Hepatocyte (in vitro differentiated cells): Measurements from ENCODE around the gene PTPN1. TPM values are rescaled to one million over a fixed set of nuclear protein-coding genes. Genes with fewer than 3 reads are reported as not detected.
"Not testable (repeated sequence)": the region's sequence is repeated elsewhere in the genome, so short reads cannot be mapped to it uniquely, and the experiment has no call there.

Source experiments
- DNase-seq: peaks from one replicate; pipeline ENCODE4 v3.0.0-alpha.2; 2016; ENCODE audit warnings: low spot score
- H2AFZ ChIP-seq: fragments of 200-600 bp; sonication (generic); 2 replicates; pipeline ENCODE4 v1.6.0; 2016; ENCODE audit warnings: antibody characterized with exemption, mild to moderate bottlenecking
- H3K27ac ChIP-seq: fragments of 200-600 bp; sonication (generic); 2 replicates; pipeline ENCODE4 v1.5.1; 2016; ENCODE audit warnings: mild to moderate bottlenecking
- H3K27me3 ChIP-seq: fragments of 200-600 bp; sonication (generic); 2 replicates; pipeline ENCODE4 v1.6.1; 2016
- H3K36me3 ChIP-seq: fragments of 200-600 bp; sonication (generic); replicated peaks from 2 replicates; pipeline ENCODE4 v1.5.1; 2016; ENCODE audit warnings: low read depth; ENCODE audit not compliant: insufficient read depth
- H3K4me1 ChIP-seq: fragments of 200-600 bp; sonication (generic); 2 replicates; pipeline ENCODE4 v1.5.1; 2016; ENCODE audit warnings: mild to moderate bottlenecking, moderate library complexity; ENCODE audit not compliant: insufficient read depth
- H3K4me2 ChIP-seq: fragments of 200-600 bp; sonication (generic); 2 replicates; pipeline ENCODE4 v1.6.0; 2016
- H3K4me3 ChIP-seq: fragments of 200-600 bp; sonication (generic); 2 replicates; pipeline ENCODE4 v1.5.1; 2016; ENCODE audit warnings: mild to moderate bottlenecking
- H3K79me2 ChIP-seq: fragments of 200-600 bp; sonication (generic); 2 replicates; pipeline ENCODE4 v1.6.0; 2017; ENCODE audit warnings: mild to moderate bottlenecking
- H3K9me2 ChIP-seq: fragments of 200-600 bp; sonication (generic); replicated peaks from 2 replicates; pipeline ENCODE4 v1.6.0; 2017; ENCODE audit warnings: mild to moderate bottlenecking; ENCODE audit not compliant: insufficient read depth
- H3K9me3 ChIP-seq: fragments of 200-600 bp; sonication (generic); 2 replicates; pipeline ENCODE4 v1.5.1; 2016; ENCODE audit warnings: low read depth, mild to moderate bottlenecking
- H4K20me1 ChIP-seq: fragments of 200-600 bp; sonication (generic); 2 replicates; pipeline ENCODE4 v1.6.0; 2016; ENCODE audit warnings: mild to moderate bottlenecking; ENCODE audit not compliant: insufficient read depth, poor library complexity, severe bottlenecking
- EZH2 ChIP-seq: fragments of 200-600 bp; sonication (generic); IDR thresholded peaks from 2 replicates; pipeline ENCODE4 v1.6.1; 2016; ENCODE audit warnings: antibody characterized with exemption, mild to moderate bottlenecking, borderline replicate concordance
- EZH2phosphoT487 ChIP-seq: fragments of 200-600 bp; sonication (generic); IDR thresholded peaks from one replicate; pipeline ENCODE4 v1.6.1; 2018; ENCODE audit warnings: antibody characterized with exemption, mild to moderate bottlenecking, low read depth, moderate library complexity; ENCODE audit not compliant: unreplicated experiment, severe bottlenecking
- WGBS: methylation state at CpG from one replicate; pipeline ENCODE4 v1.1.6; 2016; ENCODE audit warnings: low lambda C conversion rate; ENCODE audit errors: missing lambda C conversion rate; 5-methylcytosine and 5-hydroxymethylcytosine counted together
- polyA plus RNA-seq: library from polyadenylated mRNA; unstranded; fragments of >200 nt; fragmentation: Nextera tagmentation; extraction: Ambion mirVana; gene quantifications from 2 replicates; pipeline ENCODE4 v1.2.1, GENCODE V29; 2016
- total RNA-seq: library from RNA; depleted of rRNA; stranded (reverse); fragments of >200 nt; gene quantifications from 2 replicates; pipeline ENCODE4 v1.2.3, GENCODE V29; 2014
- TF ChIP-seq, protein P1 (sequence below): fragments of 200-600 bp; sonication (generic); IDR thresholded peaks from 2 replicates; pipeline ENCODE4 v1.5.1; 2016; ENCODE audit warnings: antibody characterized with exemption, mild to moderate bottlenecking; ENCODE audit not compliant: poor library complexity

PTPN1 gene
- total and polyA plus RNA-seq, 2 experiments from 2014 or later, result 22.0 to 32.1 TPM

DNA sequence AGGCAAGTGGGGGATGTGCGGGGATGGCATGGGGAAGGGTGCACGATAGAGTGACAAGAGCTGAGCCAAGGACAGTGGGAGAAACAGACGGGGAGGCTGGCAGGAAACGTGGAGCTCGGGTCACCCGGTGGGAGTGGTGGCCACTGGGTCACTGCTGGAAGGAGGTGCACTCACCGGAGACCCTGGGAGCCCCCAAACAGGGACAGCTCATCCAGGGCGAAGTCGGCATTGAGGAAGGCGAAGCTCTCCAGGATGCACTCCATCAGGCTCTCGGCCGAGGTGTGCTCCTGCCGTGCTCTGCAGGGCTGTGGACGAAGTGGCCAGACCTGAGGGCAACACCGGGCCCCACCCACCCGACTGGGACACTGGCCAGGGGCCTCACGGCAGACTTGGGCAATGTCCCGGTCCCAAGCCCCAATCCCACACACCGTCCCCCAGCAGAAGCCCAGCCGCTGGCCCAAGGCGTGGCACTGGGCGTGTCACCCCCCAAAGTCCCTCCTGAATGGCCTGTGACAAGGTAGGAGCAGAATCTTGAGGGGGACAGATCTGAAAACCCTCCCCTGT, 87.3 kb downstream of the PTPN1 start:
- no peaks in the 10 kb centered on the region for H3K9me3 ChIP-seq
- no peaks in the 10 kb centered on the region for H3K9me2 ChIP-seq
- no peaks in the 10 kb centered on the region for H4K20me1 ChIP-seq
- H3K27ac ChIP-seq, result no peak overlapping the region
- no peaks in the 10 kb centered on the region for H3K36me3 ChIP-seq
- H3K4me2 ChIP-seq, result no peak overlapping the region
- H3K27me3 ChIP-seq, result no peaks in the 10 kb centered on the region
- 93% methylated on average over 19 of the region's 22 CpGs for WGBS
- TF ChIP-seq, protein P1, sequence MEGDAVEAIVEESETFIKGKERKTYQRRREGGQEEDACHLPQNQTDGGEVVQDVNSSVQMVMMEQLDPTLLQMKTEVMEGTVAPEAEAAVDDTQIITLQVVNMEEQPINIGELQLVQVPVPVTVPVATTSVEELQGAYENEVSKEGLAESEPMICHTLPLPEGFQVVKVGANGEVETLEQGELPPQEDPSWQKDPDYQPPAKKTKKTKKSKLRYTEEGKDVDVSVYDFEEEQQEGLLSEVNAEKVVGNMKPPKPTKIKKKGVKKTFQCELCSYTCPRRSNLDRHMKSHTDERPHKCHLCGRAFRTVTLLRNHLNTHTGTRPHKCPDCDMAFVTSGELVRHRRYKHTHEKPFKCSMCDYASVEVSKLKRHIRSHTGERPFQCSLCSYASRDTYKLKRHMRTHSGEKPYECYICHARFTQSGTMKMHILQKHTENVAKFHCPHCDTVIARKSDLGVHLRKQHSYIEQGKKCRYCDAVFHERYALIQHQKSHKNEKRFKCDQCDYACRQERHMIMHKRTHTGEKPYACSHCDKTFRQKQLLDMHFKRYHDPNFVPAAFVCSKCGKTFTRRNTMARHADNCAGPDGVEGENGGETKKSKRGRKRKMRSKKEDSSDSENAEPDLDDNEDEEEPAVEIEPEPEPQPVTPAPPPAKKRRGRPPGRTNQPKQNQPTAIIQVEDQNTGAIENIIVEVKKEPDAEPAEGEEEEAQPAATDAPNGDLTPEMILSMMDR, result no peak
- TF ChIP-seq EZH2 (no peak), EZH2phosphoT487 (no peak)
- no peak for DNase-seq
- H2AFZ ChIP-seq, result no peak overlapping the region
- peaks cover 4% of the 10 kb centered on the region for H3K4me1 ChIP-seq
- no peak overlapping the region for H3K4me3 ChIP-seq
- no peaks in the 10 kb centered on the region for H3K79me2 ChIP-seq

DNA sequence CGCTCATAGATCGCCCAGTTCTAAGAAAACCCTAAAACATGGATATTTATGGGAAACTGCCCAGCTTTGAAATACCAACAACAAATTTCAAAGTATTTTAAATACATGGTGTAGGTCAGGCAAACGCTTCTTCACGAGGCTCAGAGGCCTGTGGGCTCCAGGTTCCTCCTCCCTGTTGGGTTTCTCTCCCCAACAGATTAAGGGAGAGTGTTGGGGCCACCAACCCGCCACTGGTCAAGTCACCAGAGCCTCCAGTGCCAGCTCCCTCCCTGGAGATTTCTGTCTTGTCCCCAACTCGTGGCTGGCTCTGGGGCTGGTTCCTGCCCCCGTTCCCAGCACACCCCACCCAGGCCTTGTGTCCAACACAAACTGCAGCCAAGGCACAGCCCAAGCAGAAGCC, 87.9 kb downstream of the PTPN1 start:
- peaks cover 4% of the 10 kb centered on the region for H3K4me1 ChIP-seq
- no peak overlapping the region for H3K4me3 ChIP-seq
- WGBS, result 87% methylated on average over 7 of the region's 7 CpGs
- H3K9me3 ChIP-seq, result no peaks in the 10 kb centered on the region
- H3K36me3 ChIP-seq, result no peaks in the 10 kb centered on the region
- no peak for TF ChIP-seq EZH2
- TF ChIP-seq EZH2phosphoT487, result no peak
- TF ChIP-seq, protein P1, result no peak
- no peak for DNase-seq
- no peaks in the 10 kb centered on the region for H4K20me1 ChIP-seq
- no peak overlapping the region for H3K27ac ChIP-seq
- H3K4me2 ChIP-seq, result no peak overlapping the region
- no peaks in the 10 kb centered on the region for H3K27me3 ChIP-seq
- no peaks in the 10 kb centered on the region for H3K9me2 ChIP-seq
- no peak overlapping the region for H2AFZ ChIP-seq
- no peaks in the 10 kb centered on the region for H3K79me2 ChIP-seq

DNA sequence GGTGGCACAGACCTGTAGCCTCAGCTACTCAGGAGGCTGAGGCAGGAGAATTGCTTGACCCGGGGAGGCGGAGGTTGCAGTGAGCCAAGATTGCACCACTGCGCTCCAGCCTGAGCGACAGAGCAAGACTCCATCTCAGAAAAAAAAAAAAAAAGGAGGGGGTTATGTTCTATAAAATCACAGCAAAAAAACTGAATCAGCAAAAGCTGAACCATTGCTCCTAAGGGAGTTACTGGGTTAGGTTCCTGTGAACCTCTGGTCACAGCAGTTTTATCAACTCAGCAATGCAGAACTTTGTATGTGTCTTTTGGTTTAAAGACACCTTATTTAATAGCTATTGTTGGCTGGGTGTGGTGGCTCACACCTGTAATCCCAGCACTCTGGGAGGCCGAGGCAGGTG, 88.6 kb downstream of the PTPN1 start:
- H2AFZ ChIP-seq, H3K27me3 ChIP-seq, DNase-seq, H3K79me2 ChIP-seq, H3K4me1 ChIP-seq, H3K4me2 ChIP-seq, H3K27ac ChIP-seq, H3K4me3 ChIP-seq, H3K9me2 ChIP-seq, H3K9me3 ChIP-seq, H3K36me3 ChIP-seq, H4K20me1 ChIP-seq: not testable (repeated sequence)
- 94% methylated on average over 3 of the region's 5 CpGs for WGBS

DNA sequence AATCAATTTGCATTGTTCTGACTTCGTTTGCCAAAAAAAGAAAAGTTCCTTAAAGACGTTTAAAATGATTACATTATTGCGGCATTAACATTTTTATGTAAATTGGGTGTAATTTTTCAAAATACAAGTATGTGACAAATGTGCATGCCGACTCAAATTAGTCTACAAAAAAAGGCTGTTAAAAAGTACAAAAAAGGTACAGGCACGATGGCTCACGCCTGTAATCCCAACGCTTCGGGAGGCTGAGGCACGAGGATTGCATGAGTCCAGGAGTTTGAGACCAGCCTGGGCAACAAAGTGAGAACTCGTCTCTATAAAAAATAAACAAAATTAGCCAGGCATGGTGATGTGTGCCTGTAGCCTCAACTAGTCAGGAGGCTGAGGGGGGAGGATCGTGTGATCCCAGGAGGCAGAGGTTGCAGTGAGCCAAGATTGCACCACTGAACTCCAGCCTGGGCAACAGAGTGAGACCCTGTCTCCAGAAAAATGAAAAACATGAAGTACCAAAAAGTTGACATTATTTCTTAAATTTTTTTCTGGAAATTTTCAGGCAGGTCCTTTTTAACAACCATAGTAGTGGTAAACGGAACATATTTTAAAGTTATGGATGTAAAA, 90.2 kb downstream of the PTPN1 start:
- TF ChIP-seq, protein P1, result no peak
- TF ChIP-seq EZH2phosphoT487, result no peak
- TF ChIP-seq EZH2, result no peak
- H3K27me3 ChIP-seq, result no peaks in the 10 kb centered on the region

More for the DNA sequence above, 90.2 kb downstream of the PTPN1 start:
- DNase-seq, result no peak
- no peaks in the 10 kb centered on the region for H3K9me3 ChIP-seq
- no peak overlapping the region for H3K27ac ChIP-seq
- H3K4me3 ChIP-seq, result no peak overlapping the region
- H4K20me1 ChIP-seq, result no peaks in the 10 kb centered on the region
- H3K36me3 ChIP-seq, result no peaks in the 10 kb centered on the region
- no peaks in the 10 kb centered on the region for H3K79me2 ChIP-seq
- H3K4me2 ChIP-seq, result no peak overlapping the region
- peaks cover 4% of the 10 kb centered on the region for H3K4me1 ChIP-seq
- no peak overlapping the region for H2AFZ ChIP-seq
- WGBS, result 81% methylated on average over 12 of the region's 12 CpGs
- H3K9me2 ChIP-seq, result no peaks in the 10 kb centered on the region
